H1 (cell line): ENCODE data around the gene RAB31. TPM values are rescaled to one million over a fixed set of nuclear protein-coding genes. Genes with fewer than 3 reads are reported as not detected.
A peak's percentile ranks its signal among the peaks of the same experiment; 100 is the strongest.

Experiments
- CTCF ChIA-PET: fragments of 300-600 bp; sonication (Branson Sonifier 250); formaldehyde crosslinking; loops from one replicate; lab custom pipeline; 2021; ENCODE audit not compliant: partially characterized antibody; lab: Charles Lee
- POLR2A ChIA-PET: fragments of 300-600 bp; sonication (Branson Sonifier 250); formaldehyde crosslinking; loops from one replicate; lab custom pipeline; 2021; ENCODE audit warnings: inconsistent platforms; ENCODE audit not compliant: partially characterized antibody; lab: Charles Lee
- DNase-seq, 2 experiments: peaks; one replicate each; pipeline versions ENCODE4 v3.0.0 to v3.0.0-alpha.2; 2010 to 2022; ENCODE audit warnings: low spot score in 2 of 2, low read depth in 1 of 2, mixed read lengths in 1 of 2
- FAIRE-seq: peaks from 2 replicates; lab custom pipeline; 2011; peaks lifted over from hg19 to GRCh38; lab: Jason Lieb, UNC
- H2AFZ ChIP-seq: 2 replicates; pipeline ENCODE4 v1.8.1; 2012; ENCODE audit warnings: low read length, inconsistent platforms
- H2AK5ac ChIP-seq: 2 replicates; pipeline ENCODE4 v1.6.1; 2013; ENCODE audit warnings: low read depth, low read length
- H2BK120ac ChIP-seq: replicated peaks from 2 replicates; pipeline ENCODE3; 2013; ENCODE audit warnings: low read depth, low read length, inconsistent platforms
- H2BK12ac ChIP-seq: 2 replicates; pipeline ENCODE4 v1.6.1; 2013; ENCODE audit warnings: low read depth, low read length
- H2BK15ac ChIP-seq: 2 replicates; pipeline ENCODE4 v1.6.1; 2013; ENCODE audit warnings: low read length
- H2BK20ac ChIP-seq: 2 replicates; pipeline ENCODE4 v1.6.1; 2013; ENCODE audit warnings: low read length
- H2BK5ac ChIP-seq: 2 replicates; pipeline ENCODE4 v1.6.1; 2013; ENCODE audit warnings: low read depth, low read length
- H3K14ac ChIP-seq: 2 replicates; pipeline ENCODE4 v1.6.1; 2013; ENCODE audit warnings: inconsistent platforms; ENCODE audit not compliant: insufficient read length
- H3K18ac ChIP-seq: 2 replicates; pipeline ENCODE4 v1.6.1; 2013; ENCODE audit warnings: low read length; ENCODE audit errors: extremely low read depth
- H3K23ac ChIP-seq: 2 replicates; pipeline ENCODE4 v1.6.1; 2013; ENCODE audit warnings: inconsistent platforms; ENCODE audit not compliant: insufficient read length
- H3K23me2 ChIP-seq: 2 replicates; pipeline ENCODE4 v1.6.1; 2013; ENCODE audit warnings: low read depth, low read length
- H3K27ac ChIP-seq: 2 replicates; pipeline ENCODE4 v1.6.1; 2011; ENCODE audit warnings: low read depth, low read length, inconsistent platforms
- H3K27me3 ChIP-seq, 4 experiments: replicated peaks in 1 of 4; 1 replicate in 1 of 4; 2 replicates in 3 of 4; pipeline versions ENCODE4 v1.6.1 to v1.8.1; 2011 to 2013; ENCODE audit warnings: low read length in 3 of 4, mild to moderate bottlenecking in 3 of 4, inconsistent platforms in 2 of 4, mixed read lengths in 2 of 4, moderate library complexity in 1 of 4; ENCODE audit not compliant: control insufficient read depth in 3 of 4, insufficient read depth in 3 of 4; ENCODE audit errors: extremely low read depth in 1 of 4
- H3K36me3 ChIP-seq, 4 experiments: 2 replicates each; pipeline versions ENCODE4 v1.6.1 to v1.8.1; 2011 to 2013; ENCODE audit warnings: mild to moderate bottlenecking in 4 of 4, low read length in 3 of 4, moderate library complexity in 2 of 4, control low read depth in 1 of 4, inconsistent platforms in 1 of 4; ENCODE audit not compliant: insufficient read depth in 4 of 4, control insufficient read depth in 2 of 4
- H3K4ac ChIP-seq: replicated peaks from 2 replicates; pipeline ENCODE3; 2013; ENCODE audit warnings: low read length, low read depth, mixed read lengths, inconsistent platforms; ENCODE audit not compliant: insufficient read length
- H3K4me1 ChIP-seq, 4 experiments: replicated peaks in 1 of 4; 1 replicate in 1 of 4; 2 replicates in 3 of 4; pipeline versions ENCODE4 v1.6.1 to v1.8.1; 2011 to 2013; ENCODE audit warnings: low read length in 3 of 4, inconsistent platforms in 2 of 4, mixed read lengths in 1 of 4; ENCODE audit not compliant: insufficient read depth in 4 of 4, control insufficient read depth in 3 of 4
- H3K4me2 ChIP-seq, 2 experiments: 2 replicates each; pipeline versions ENCODE4 v1.6.1 to v1.8.1; 2011 to 2013; ENCODE audit warnings: low read depth in 2 of 2, low read length in 2 of 2, control low read depth in 1 of 2, inconsistent platforms in 1 of 2, mild to moderate bottlenecking in 1 of 2; ENCODE audit not compliant: insufficient read depth in 1 of 2
- H3K4me3 ChIP-seq, 4 experiments: fragments of 200-600, 300-600 bp in 1 of 4; sonication (generic), shearing (Covaris generic), sonication (Bioruptor Twin) in 1 of 4; 2 replicates each; pipeline versions ENCODE4 v1.5.1 to v1.8.1; 2011 to 2016; ENCODE audit warnings: low read length in 4 of 4, low read depth in 3 of 4, control low read depth in 2 of 4, inconsistent platforms in 2 of 4, mild to moderate bottlenecking in 2 of 4, mixed read lengths in 1 of 4, moderate library complexity in 1 of 4; ENCODE audit not compliant: insufficient read depth in 2 of 4; ENCODE audit errors: extremely low read depth in 1 of 4
- H3K56ac ChIP-seq: replicated peaks from 2 replicates; pipeline ENCODE3; 2013; ENCODE audit warnings: low read depth, mild to moderate bottlenecking, mixed read lengths, low read length, inconsistent platforms; ENCODE audit not compliant: insufficient read length
- H3K79me1 ChIP-seq: 2 replicates; pipeline ENCODE4 v1.6.1; 2013; ENCODE audit warnings: low read depth, low read length, control low read depth
- H3K79me2 ChIP-seq, 2 experiments: 2 replicates each; pipeline versions ENCODE4 v1.6.1 to v1.8.1; 2012 to 2013; ENCODE audit warnings: low read length in 2 of 2, mild to moderate bottlenecking in 2 of 2, inconsistent platforms in 1 of 2; ENCODE audit not compliant: insufficient read depth in 2 of 2, control insufficient read depth in 1 of 2
- H3K9ac ChIP-seq, 4 experiments: replicated peaks in 1 of 4; 1 replicate in 1 of 4; 2 replicates in 3 of 4; pipeline versions ENCODE4 v1.6.1 to v1.8.1; 2011 to 2013; ENCODE audit warnings: low read depth in 3 of 4, low read length in 3 of 4, control low read depth in 2 of 4, mild to moderate bottlenecking in 2 of 4, moderate library complexity in 2 of 4, inconsistent platforms in 1 of 4; ENCODE audit errors: extremely low read depth in 1 of 4
- H3K9me3 ChIP-seq, 2 experiments: 2 replicates each; pipeline versions ENCODE4 v1.6.1 to v1.8.1; 2012 to 2013; ENCODE audit warnings: mild to moderate bottlenecking in 2 of 2, moderate library complexity in 2 of 2, control low read depth in 1 of 2, inconsistent platforms in 1 of 2, low read depth in 1 of 2, low read length in 1 of 2, mixed read lengths in 1 of 2; ENCODE audit not compliant: insufficient read depth in 2 of 2
- H4K20me1 ChIP-seq, 2 experiments: replicated peaks in 1 of 2; 2 replicates each; pipeline versions ENCODE3 to v1.8.1; 2011 to 2013; ENCODE audit warnings: inconsistent platforms in 2 of 2, low read length in 2 of 2, mild to moderate bottlenecking in 1 of 2; ENCODE audit not compliant: insufficient read depth in 2 of 2, control insufficient read depth in 1 of 2
- H4K5ac ChIP-seq: 2 replicates; pipeline ENCODE4 v1.6.1; 2013; ENCODE audit warnings: low read length, low read depth, mixed read lengths, inconsistent platforms; ENCODE audit not compliant: insufficient read length
- H4K8ac ChIP-seq: 2 replicates; pipeline ENCODE4 v1.8.0; 2013; ENCODE audit warnings: mild to moderate bottlenecking, moderate library complexity, low read length, inconsistent platforms; ENCODE audit not compliant: insufficient read depth; ENCODE audit errors: extremely low read depth
- H4K91ac ChIP-seq: replicated peaks from 2 replicates; pipeline ENCODE3; 2013; ENCODE audit warnings: low read length, mixed read lengths, inconsistent platforms; ENCODE audit not compliant: insufficient read length
- CEBPB ChIP-seq: IDR thresholded peaks from 2 replicates; pipeline ENCODE4 v1.6.1; 2012; ENCODE audit warnings: low read depth, low read length
- ZNF274 ChIP-seq: IDR thresholded peaks from 2 replicates; pipeline ENCODE4 v1.7.0; 2012; ENCODE audit warnings: low read length, borderline replicate concordance; ENCODE audit errors: extremely low read depth
- WGBS, 2 experiments: shearing (Covaris generic) in 1 of 2; methylation state at CpG; one replicate each; pipeline versions ENCODE4 v1.1.6 to v1.1.7; 2013 to 2015; ENCODE audit warnings: low lambda C conversion rate in 2 of 2, mixed read lengths in 2 of 2, inconsistent platforms in 1 of 2, low coverage in 1 of 2, missing lambda C conversion rate in 1 of 2; ENCODE audit not compliant: insufficient replicate concordance in 2 of 2, insufficient coverage in 1 of 2, insufficient read length in 1 of 2; ENCODE audit errors: extremely low coverage in 1 of 2, missing lambda C conversion rate in 1 of 2; 5-methylcytosine and 5-hydroxymethylcytosine counted together
- polyA plus RNA-seq, 7 experiments: library from polyadenylated mRNA; depleted of rRNA in 3 of 7; stranded (reverse) in 5 of 7; unstranded in 2 of 7; fragments of >200 nt in 5 of 7; fragments of 200-250 nt in 2 of 7; gene quantifications; 1 replicate in 5 of 7; 2 replicates in 1 of 7; 4 replicates in 1 of 7; pipeline versions ENCODE4 v1.2.1 to v1.2.3, GENCODE V29; 2011 to 2013; ENCODE audit warnings: missing spikeins in 2 of 7, mixed read lengths in 2 of 7
- total RNA-seq: library from RNA; stranded (reverse); fragmentation: NEBNext Ultra II Directional; extraction: Animal tissue kit (Norgen Biotek cat#: 25700); gene quantifications from 2 replicates; pipeline ENCODE4 v1.2.1, GENCODE V29; 2021

The RAB31 gene
- total and polyA plus RNA-seq, 2 of the 8 experiments (the other 6 are each of a cell fraction or from before 2014, with no cell fraction given) = 15.2 to 40.9 TPM

- CTCF ChIA-PET = interaction anchor here (0.6 to 1.8 kb wide), 4 partner anchors 11 to 272 kb away, joined by 3 to 7 read pairs (median 4); no protein-coding TSS in a partner anchor
- no peaks in the 10 kb centered on the region; a peak in 1 of 4 replicates for H3K79me2 ChIP-seq
- H3K56ac ChIP-seq = no peak overlapping the region
Measured at GRCh38 chr18:9734189-9734588, 26.1 kb downstream of the RAB31 start.

More at GRCh38 chr18:9734189-9734588, 26.1 kb downstream of the RAB31 start:
- H4K20me1 ChIP-seq = no peaks in the 10 kb centered on the region
- H3K23ac ChIP-seq = no peak overlapping the region
- 0 out of 2 replicates have a peak overlapping the region, but pooled peaks have one; percentile 65 for H2AK5ac ChIP-seq
- H3K36me3 ChIP-seq = no peaks in the 10 kb centered on the region
- H2BK20ac ChIP-seq = no peak overlapping the region
- no peak overlapping the region for H2AFZ ChIP-seq
- TF ChIP-seq ZNF274 (no peak), CEBPB (peak; percentile 73)
- FAIRE-seq (no peak), DNase-seq (no peak)
- H4K8ac ChIP-seq = no peak overlapping the region
- H3K23me2 ChIP-seq = no peaks in the 10 kb centered on the region
- no peak overlapping the region for H3K4me3 ChIP-seq
- no peak overlapping the region for H3K14ac ChIP-seq
- peak overlapping the region; percentile 44; the same call in 1 of the 2 replicates for H2BK5ac ChIP-seq
- 78% methylated on average over 9 of the region's 9 CpGs; no CpG with 5 or more reads in 1 of the 2 experiments for WGBS, 2 experiments
- POLR2A ChIA-PET = no interaction called here
- peak overlapping the region; percentile 75; the same call in 1 of the 2 replicates for H2BK12ac ChIP-seq
- no peak overlapping the region for H2BK120ac ChIP-seq
- H3K4me2 ChIP-seq = no peak overlapping the region
- peak overlapping the region; percentile 46; the same call in 1 of the 2 replicates for H2BK15ac ChIP-seq
- H4K5ac ChIP-seq = no peak overlapping the region
- H3K18ac ChIP-seq = no peak overlapping the region
- H3K27ac ChIP-seq = no peak overlapping the region
- no peak overlapping the region for H3K9ac ChIP-seq
- no peaks in the 10 kb centered on the region for H3K79me1 ChIP-seq
- no peak overlapping the region for H3K4ac ChIP-seq
- H3K9me3 ChIP-seq = no peaks in the 10 kb centered on the region
- H4K91ac ChIP-seq = no peak overlapping the region
- peaks cover 3 to 6% (median 5%) of the 10 kb centered on the region in 4 experiments for H3K4me1 ChIP-seq
- H3K27me3 ChIP-seq = no peaks in the 10 kb centered on the region
